Measurements from ENCODE around the gene ZSWIM3. TPM values are rescaled to one million over a fixed set of nuclear protein-coding genes. Genes with fewer than 3 reads are reported as not detected.

Gene ZSWIM3
- total and polyA plus RNA-seq, 9 donors = 1.8 to 7.5 (median 4.7) TPM

DNA sequence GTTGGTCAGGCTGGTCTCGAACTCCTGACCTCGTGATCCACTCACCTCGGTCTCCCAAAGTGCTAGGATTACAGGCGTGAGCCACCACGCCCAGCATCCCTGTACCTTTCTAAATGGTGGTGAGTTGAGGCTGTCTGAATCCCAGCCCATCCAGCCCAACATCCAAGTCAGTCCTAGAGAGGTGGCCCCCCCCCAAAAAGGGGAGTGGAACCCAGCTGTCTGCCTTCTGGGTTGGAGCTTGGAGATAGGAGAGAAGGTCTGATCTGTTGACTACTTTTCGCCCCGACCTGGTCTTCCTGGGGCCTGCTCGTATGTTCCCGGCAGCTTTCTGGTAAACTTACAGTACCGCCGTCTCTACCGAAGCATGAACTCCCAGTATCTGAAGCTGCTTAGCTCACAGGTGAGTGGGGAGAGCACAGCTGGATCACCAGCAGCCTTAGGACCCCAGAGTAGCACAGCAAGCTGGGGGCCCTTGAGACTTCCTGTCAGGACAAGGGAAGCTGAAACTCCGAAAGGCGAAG lies 39.3 kb downstream of the ZSWIM3 start:
- Histone ChIP-seq H3K4me1 (ENCODE audit: insufficient read depth) (peaks cover 5% of the 10 kb centered on the region), H3K27me3 (no peaks in the 10 kb centered on the region), H3K4me3 (no peak overlapping the region), H3K27ac (no peak overlapping the region), H3K9me3 (no peaks in the 10 kb centered on the region), H3K36me3 (no peaks in the 10 kb centered on the region)
- intact Hi-C loops (cut with DNase I) = loop anchor here in 2 of 4 donors (5.0 to 10.0 kb wide), 2 partner anchors 46 to 68 kb away; no protein-coding TSS in a partner anchor
- no peak for DNase-seq
- TF ChIP-seq EP300 (IDR thresholded peaks at IDR 0.05) (no peak), POLR2A (IDR thresholded peaks at IDR 0.05) (no peak)
- TF ChIP-seq, protein P1, sequence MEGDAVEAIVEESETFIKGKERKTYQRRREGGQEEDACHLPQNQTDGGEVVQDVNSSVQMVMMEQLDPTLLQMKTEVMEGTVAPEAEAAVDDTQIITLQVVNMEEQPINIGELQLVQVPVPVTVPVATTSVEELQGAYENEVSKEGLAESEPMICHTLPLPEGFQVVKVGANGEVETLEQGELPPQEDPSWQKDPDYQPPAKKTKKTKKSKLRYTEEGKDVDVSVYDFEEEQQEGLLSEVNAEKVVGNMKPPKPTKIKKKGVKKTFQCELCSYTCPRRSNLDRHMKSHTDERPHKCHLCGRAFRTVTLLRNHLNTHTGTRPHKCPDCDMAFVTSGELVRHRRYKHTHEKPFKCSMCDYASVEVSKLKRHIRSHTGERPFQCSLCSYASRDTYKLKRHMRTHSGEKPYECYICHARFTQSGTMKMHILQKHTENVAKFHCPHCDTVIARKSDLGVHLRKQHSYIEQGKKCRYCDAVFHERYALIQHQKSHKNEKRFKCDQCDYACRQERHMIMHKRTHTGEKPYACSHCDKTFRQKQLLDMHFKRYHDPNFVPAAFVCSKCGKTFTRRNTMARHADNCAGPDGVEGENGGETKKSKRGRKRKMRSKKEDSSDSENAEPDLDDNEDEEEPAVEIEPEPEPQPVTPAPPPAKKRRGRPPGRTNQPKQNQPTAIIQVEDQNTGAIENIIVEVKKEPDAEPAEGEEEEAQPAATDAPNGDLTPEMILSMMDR (IDR thresholded peaks at IDR 0.05) = no peak
- 77 to 85% (median 81%) methylated on average over 14 of the region's 14 CpGs for WGBS, 3 donors

DNA sequence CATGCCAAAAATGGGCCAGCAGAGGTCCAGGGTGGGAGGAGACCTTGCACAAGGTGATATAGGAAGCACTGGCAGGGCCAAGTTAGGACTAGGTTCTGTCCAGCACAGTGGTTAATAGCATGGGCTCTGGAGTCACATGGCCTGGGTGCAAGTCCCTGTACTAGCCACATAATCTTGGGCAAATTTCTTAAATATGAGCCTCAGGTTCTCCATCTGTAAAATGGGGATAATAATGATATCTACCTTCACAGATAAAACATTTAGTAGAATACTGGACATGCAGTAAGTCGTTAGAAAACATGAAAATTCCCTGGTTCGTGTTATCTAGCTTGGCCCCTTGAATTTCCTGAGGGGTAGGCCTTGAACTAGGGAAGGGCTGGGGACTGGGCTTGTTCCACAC lies 39.9 kb downstream of the ZSWIM3 start:
- H3K4me3 ChIP-seq = no peak overlapping the region
- no peaks in the 10 kb centered on the region for H3K27me3 ChIP-seq
- DNase-seq = no peak
- 37 to 54% (median 45%) methylated on average over 2 of the region's 2 CpGs for WGBS, 3 donors
- H3K9me3 ChIP-seq = no peaks in the 10 kb centered on the region
- peaks cover 5% of the 10 kb centered on the region for H3K4me1 ChIP-seq (ENCODE audit: insufficient read depth)
- TF ChIP-seq POLR2A (IDR thresholded peaks at IDR 0.05) = no peak
- H3K36me3 ChIP-seq = no peaks in the 10 kb centered on the region
- intact Hi-C loops (cut with DNase I) = loop anchor here in 2 of 4 donors (5.0 to 10.0 kb wide), 2 partner anchors 45 to 68 kb away; no protein-coding TSS in a partner anchor
- H3K27ac ChIP-seq = no peak overlapping the region

DNA sequence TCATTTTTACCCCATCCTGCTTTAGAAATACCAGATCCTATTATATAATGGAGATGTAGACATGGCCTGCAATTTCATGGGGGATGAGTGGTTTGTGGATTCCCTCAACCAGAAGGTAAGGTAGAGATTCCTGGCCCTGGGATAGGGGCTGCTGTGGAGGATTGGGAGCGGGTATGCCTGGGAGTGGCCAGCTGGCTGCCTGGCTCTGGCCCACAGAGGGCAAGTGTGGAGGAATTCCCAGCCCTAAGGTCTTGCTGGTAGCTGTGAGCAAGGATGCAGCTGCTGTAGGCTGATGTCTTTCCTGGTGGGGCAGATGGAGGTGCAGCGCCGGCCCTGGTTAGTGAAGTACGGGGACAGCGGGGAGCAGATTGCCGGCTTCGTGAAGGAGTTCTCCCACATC lies 40.3 kb downstream of the ZSWIM3 start:
- H3K27ac ChIP-seq = no peak overlapping the region
- H3K4me3 ChIP-seq = no peak overlapping the region
- H3K9me3 ChIP-seq = no peaks in the 10 kb centered on the region
- peaks cover 5% of the 10 kb centered on the region for H3K4me1 ChIP-seq (ENCODE audit: insufficient read depth)
- intact Hi-C loops (cut with DNase I) = loop anchor here in 2 of 4 donors (5.0 to 10.0 kb wide), 2 partner anchors 45 to 67 kb away; no protein-coding TSS in a partner anchor
- H3K36me3 ChIP-seq = no peaks in the 10 kb centered on the region
- DNase-seq = no peak
- H3K27me3 ChIP-seq = no peaks in the 10 kb centered on the region
- 76 to 83% (median 80%) methylated on average over 7 of the region's 7 CpGs for WGBS, 3 donors
- TF ChIP-seq EP300 (IDR thresholded peaks at IDR 0.05) = no peak
- TF ChIP-seq POLR2A (IDR thresholded peaks at IDR 0.05) = no peak
- TF ChIP-seq, protein P1 (IDR thresholded peaks at IDR 0.05) = no peak

DNA sequence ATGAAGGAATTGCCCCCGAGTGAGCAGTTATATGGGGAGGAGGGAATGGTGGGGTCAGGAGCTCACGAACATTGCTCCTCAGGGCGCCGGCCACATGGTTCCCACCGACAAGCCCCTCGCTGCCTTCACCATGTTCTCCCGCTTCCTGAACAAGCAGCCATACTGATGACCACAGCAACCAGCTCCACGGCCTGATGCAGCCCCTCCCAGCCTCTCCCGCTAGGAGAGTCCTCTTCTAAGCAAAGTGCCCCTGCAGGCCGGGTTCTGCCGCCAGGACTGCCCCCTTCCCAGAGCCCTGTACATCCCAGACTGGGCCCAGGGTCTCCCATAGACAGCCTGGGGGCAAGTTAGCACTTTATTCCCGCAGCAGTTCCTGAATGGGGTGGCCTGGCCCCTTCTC lies 40.9 kb downstream of the ZSWIM3 start:
- no peak for DNase-seq
- no peak overlapping the region for H3K4me3 ChIP-seq
- no peak overlapping the region for H3K27ac ChIP-seq
- intact Hi-C loops (cut with DNase I) = loop anchor here in 2 of 4 donors (5.0 to 10.0 kb wide), 2 partner anchors 44 to 67 kb away; no protein-coding TSS in a partner anchor
- no peaks in the 10 kb centered on the region for H3K9me3 ChIP-seq
- H3K27me3 ChIP-seq = no peaks in the 10 kb centered on the region
- TF ChIP-seq, protein P1 (IDR thresholded peaks at IDR 0.05) = no peak
- TF ChIP-seq EP300 (IDR thresholded peaks at IDR 0.05) = no peak
- no peak for TF ChIP-seq POLR2A (IDR thresholded peaks at IDR 0.05)
- H3K4me1 ChIP-seq (ENCODE audit: insufficient read depth) = no peaks in the 10 kb centered on the region
- H3K36me3 ChIP-seq = no peaks in the 10 kb centered on the region
- whole genome bisulfite sequencing, 3 donors = 69 to 78% (median 73%) methylated on average over 12 of the region's 12 CpGs
